Fibroblast of the aortic adventitia (primary cell): ENCODE results near the gene TMCO4. TPM values are rescaled to one million over a fixed set of nuclear protein-coding genes. Genes with fewer than 3 reads are reported as not detected.

Experiments used
- DNase-seq: peaks from one replicate; pipeline ENCODE4 v3.0.0-alpha.2; 2010; ENCODE audit warnings: low read depth
- H3K4me3 ChIP-seq: 2 replicates; pipeline ENCODE4 v1.5.1; 2011; ENCODE audit warnings: low read depth, mild to moderate bottlenecking, control low read depth, low read length, moderate library complexity
- CTCF ChIP-seq: IDR thresholded peaks from 2 replicates; pipeline ENCODE4 v1.5.1; 2011; ENCODE audit warnings: mild to moderate bottlenecking, low read length, control low read depth, inconsistent platforms; ENCODE audit not compliant: insufficient read depth
- total RNA-seq: library from RNA; depleted of rRNA; stranded (reverse); fragments of >200 nt; gene quantifications from 2 replicates; pipeline ENCODE4 v1.2.3, GENCODE V29; 2012; ENCODE audit warnings: low replicate concordance

TMCO4 gene
- total RNA-seq, 1 donor, result 30.9 TPM

- no peak for DNase-seq
- H3K4me3 ChIP-seq, result no peak overlapping the region
- no peak for TF ChIP-seq CTCF
Measured at GRCh38 chr1:19728413-19729145, 71.1 kb downstream of the TMCO4 start.

GRCh38 chr1:19725606-19726005, 74.1 kb downstream of the TMCO4 start:
- TF ChIP-seq CTCF, result no peak
- H3K4me3 ChIP-seq, result no peak overlapping the region
- DNase-seq, result no peak

GRCh38 chr1:19723874-19724273, 75.8 kb downstream of the TMCO4 start:
- H3K4me3 ChIP-seq, result no peak overlapping the region
- no peak for TF ChIP-seq CTCF
- no peak for DNase-seq

- DNase-seq, result no peak
- no peak overlapping the region for H3K4me3 ChIP-seq
- TF ChIP-seq CTCF, result no peak
Measured at GRCh38 chr1:19720973-19721372, 78.7 kb downstream of the TMCO4 start.

GRCh38 chr1:19720174-19720573, 79.5 kb downstream of the TMCO4 start:
- TF ChIP-seq CTCF, result no peak
- no peak overlapping the region for H3K4me3 ChIP-seq
- DNase-seq, result no peak

GRCh38 chr1:19717467-19717866, 82.2 kb downstream of the TMCO4 start:
- no peak for TF ChIP-seq CTCF
- DNase-seq, result no peak
- H3K4me3 ChIP-seq, result no peak overlapping the region
